Heart left ventricle (tissue), 13 donors: ENCODE data around the gene SLC26A1.

Experiments
- CTCF ChIP-seq, 12 donors: fragments of 200-600 bp; sonication (generic) in 4 of 12; IDR thresholded peaks; one replicate each; pipeline versions ENCODE4 v1.5.0 to v1.8.0; 2018 to 2022; ENCODE audit warnings: antibody characterized with exemption in 12 of 12, mild to moderate bottlenecking in 5 of 12
- POLR2A ChIP-seq, 2 donors: fragments of 450-650 bp; IDR thresholded peaks; one replicate each; pipeline ENCODE4 v1.6.1; 2017; ENCODE audit warnings: antibody characterized with exemption in 2 of 2, mild to moderate bottlenecking in 2 of 2, moderate library complexity in 2 of 2
- donor health status: ischemic (EF 13 %, LVEDD 7.1; RV severe dilation, severe dysfunction).
- donor health status: DM: no; HTN: yes; CAD: no.
- donor health status: DM: no; HTN: no; CAD: no.
- donor health status: ischemic (EF 25% LVEDD 6.9; RV normal size, moderate dysfunction).
- donor health status: ischemic (EF 25% LVEDD 5.7; RV mildly dilated, moderate dysfunction).
- donor health status: ischemic (EF 35%, LVEDD 5.7; RV mildly dilated, moderate dysfunction).
- donor health status: nonischemic (EF 11% LVEDD 7.7; RV severe dilation, severe dysfunction).
- donor health status: DM: yes; HTN: yes; CAD: no.
- donor health status: PGD.
- donor health status: ischemic (EF 29% LVEDD 5.4; RV normal size, mild dysfunction).
- donor health status: nonischemic (EF 23%, LVEDD 6.1; RV moderate dilation, normal function).

DNA sequence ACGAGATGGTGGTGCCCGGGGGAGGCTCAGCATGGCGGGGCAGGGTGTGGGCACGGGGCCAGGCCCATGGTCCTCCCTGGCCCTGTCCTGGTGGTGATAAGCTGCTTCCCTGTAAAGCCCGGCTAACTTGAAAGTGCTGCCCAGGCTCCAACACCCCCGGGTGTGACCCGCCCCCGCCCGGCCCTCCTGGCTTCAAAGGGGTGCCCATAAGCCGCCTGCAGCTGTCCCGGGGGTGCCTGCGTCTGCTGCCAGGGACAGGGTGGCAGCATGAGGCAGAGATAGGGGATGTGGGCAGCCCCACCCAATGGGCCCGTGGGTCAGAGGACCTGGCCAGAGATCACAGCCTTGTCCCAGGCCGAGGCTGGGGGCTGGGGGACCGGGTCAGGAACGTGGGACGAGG, 36.3 kb upstream of the SLC26A1 start:
- no peak for TF ChIP-seq POLR2A (IDR thresholded peaks at IDR 0.05)
- TF ChIP-seq CTCF (IDR thresholded peaks at IDR 0.05) = no peak
